Gastrocnemius medialis (tissue), 4 donors: ENCODE results near the gene ACY1.

Experiments
- POLR2A ChIP-seq, 2 donors: fragments of 450-650 bp; IDR thresholded peaks; one replicate each; pipeline ENCODE4 v1.6.1; 2017; ENCODE audit warnings: antibody characterized with exemption in 2 of 2, mild to moderate bottlenecking in 2 of 2, moderate library complexity in 2 of 2
- TF ChIP-seq, protein P1 (sequence below), 5 experiments: fragments of 450-650 bp in 3 of 5; fragments of 200-600 bp in 2 of 5; sonication (generic) in 2 of 5; IDR thresholded peaks in 4 of 5; conservative IDR thresholded peaks in 1 of 5; 1 replicate in 4 of 5; 2 replicates in 1 of 5; pipeline ENCODE4 v1.5.1; 2016 to 2019; ENCODE audit warnings: antibody characterized with exemption in 5 of 5, mild to moderate bottlenecking in 3 of 5, moderate library complexity in 3 of 5

DNA sequence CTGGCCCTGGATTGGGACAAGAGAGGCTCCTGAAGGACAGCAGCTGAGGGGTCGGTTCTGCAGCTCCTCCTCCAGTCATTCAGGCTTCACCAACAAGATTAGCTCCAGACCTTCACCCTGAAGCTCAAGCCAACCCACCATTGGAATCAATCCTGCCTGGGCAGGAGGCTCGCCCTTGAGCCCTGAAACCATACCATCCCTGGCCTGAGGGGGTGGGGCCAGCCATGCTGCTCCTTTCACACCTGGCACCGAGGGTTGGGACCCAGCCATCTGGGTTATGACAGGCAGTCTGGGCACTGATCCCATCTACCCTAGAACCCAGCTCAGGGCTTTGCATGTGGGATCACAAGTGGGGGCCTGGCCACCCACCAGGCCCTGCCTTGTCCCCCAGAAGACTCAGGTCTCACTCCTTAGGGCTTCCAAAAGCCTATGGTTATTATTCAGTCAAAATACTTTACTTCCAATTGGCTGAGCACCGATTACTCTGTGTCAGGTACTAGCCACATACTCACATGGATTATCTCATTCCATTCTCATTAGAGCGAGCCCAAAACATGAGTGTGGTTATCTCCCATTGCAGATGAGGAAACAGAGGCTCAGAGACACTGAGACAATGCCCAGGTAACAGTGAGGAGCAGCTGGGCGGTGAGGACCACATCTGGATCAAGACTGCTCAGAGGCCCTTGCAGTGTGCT is 12.6 kb upstream of the ACY1 start:
- TF ChIP-seq, protein P1, sequence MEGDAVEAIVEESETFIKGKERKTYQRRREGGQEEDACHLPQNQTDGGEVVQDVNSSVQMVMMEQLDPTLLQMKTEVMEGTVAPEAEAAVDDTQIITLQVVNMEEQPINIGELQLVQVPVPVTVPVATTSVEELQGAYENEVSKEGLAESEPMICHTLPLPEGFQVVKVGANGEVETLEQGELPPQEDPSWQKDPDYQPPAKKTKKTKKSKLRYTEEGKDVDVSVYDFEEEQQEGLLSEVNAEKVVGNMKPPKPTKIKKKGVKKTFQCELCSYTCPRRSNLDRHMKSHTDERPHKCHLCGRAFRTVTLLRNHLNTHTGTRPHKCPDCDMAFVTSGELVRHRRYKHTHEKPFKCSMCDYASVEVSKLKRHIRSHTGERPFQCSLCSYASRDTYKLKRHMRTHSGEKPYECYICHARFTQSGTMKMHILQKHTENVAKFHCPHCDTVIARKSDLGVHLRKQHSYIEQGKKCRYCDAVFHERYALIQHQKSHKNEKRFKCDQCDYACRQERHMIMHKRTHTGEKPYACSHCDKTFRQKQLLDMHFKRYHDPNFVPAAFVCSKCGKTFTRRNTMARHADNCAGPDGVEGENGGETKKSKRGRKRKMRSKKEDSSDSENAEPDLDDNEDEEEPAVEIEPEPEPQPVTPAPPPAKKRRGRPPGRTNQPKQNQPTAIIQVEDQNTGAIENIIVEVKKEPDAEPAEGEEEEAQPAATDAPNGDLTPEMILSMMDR (IDR thresholded peaks at IDR 0.05 in 4 of 5, conservative IDR thresholded peaks at IDR 0.05 in 1 of 5), result no peak
- TF ChIP-seq POLR2A (IDR thresholded peaks at IDR 0.05), result no peak
